ENCODE results near the gene CHD3. TPM values are rescaled to one million over a fixed set of nuclear protein-coding genes. Genes with fewer than 3 reads are reported as not detected.

The CHD3 gene
- total and polyA plus RNA-seq, 10 of the 15 experiments (the other 5 are each of a cell fraction or from before 2014, with no cell fraction given), result 1.4 to 86.8 (median 39.1) TPM

DNA sequence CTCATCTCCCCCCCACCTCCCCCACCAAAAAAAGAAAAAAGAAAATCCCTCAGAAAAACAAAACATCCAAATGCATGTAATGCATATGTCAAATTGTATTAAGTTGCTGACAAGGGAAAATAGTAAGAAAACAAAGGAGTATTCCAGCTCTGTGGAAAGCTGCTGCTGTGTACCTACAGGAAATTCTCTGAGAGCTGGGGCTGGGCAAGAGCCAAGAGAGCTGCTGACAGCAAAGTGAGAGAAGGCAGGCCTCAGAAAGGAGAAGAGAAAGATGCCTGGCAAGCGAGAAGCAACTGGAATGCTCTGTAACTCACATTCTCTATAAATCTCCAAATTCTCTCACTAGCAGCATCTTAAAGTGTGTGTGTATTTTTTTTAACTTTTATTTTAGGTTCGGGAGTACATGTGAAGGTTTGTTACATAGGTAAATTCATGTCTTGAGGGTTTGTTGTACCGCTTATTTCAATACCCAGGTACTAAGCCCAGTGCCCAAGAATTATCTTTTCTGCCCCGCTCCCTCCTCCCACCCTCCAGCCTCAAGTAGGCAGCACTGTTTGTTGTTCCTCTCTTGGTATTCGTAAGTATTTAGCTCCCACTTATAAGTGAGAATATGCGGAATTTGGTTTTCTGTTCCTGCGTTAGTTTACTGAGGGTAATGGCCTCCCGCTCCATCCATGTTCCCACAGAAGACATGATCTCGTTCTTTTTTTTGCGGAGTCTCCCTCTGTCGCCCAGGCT lies 67.8 kb downstream of the CHD3 start:
- Histone ChIP-seq H3K36me3 (ENCODE audit: control insufficient read depth in 2 of 2, insufficient read depth in 2 of 2, low read length in 1 of 2) (no peaks in the 10 kb centered on the region), H3K79me2 (ENCODE audit: control insufficient read depth, insufficient read depth, low read length) (no peaks in the 10 kb centered on the region), H3K27me3 (replicated peaks in 1 of 2; ENCODE audit: control insufficient read depth in 2 of 2, insufficient read depth in 2 of 2, low read length in 1 of 2) (no peaks in the 10 kb centered on the region), H3K9me3 (replicated peaks; ENCODE audit: control insufficient read depth, insufficient read depth, low read length) (no peaks in the 10 kb centered on the region), H3K4me3 (no peak overlapping the region), H4K20me1 (ENCODE audit: control insufficient read depth, insufficient read depth) (no peaks in the 10 kb centered on the region), H2AFZ (ENCODE audit: control insufficient read depth, low read depth, low read length) (no peak overlapping the region), H3K9ac (ENCODE audit: control insufficient read depth, insufficient read depth, low read length) (no peak overlapping the region), H3K4me1 (ENCODE audit: control insufficient read depth, insufficient read depth, low read length) (peaks cover 6% of the 10 kb centered on the region), H3K27ac (ENCODE audit: control insufficient read depth, insufficient read depth) (no peak overlapping the region), H3K4me2 (ENCODE audit: control insufficient read depth, insufficient read depth) (no peak overlapping the region)
- 75% methylated on average over 11 of the region's 11 CpGs for WGBS (ENCODE audit: insufficient coverage, insufficient replicate concordance, low lambda C conversion rate, missing lambda C conversion rate)
- ATAC-seq (no peak), DNase-seq (ENCODE audit: low read depth, low spot score) (no peak), FAIRE-seq (no peak)
- ChIA-PET POLR2A (no interaction called here), CTCF (interaction anchor here (0.6 to 1.1 kb wide), 3 partner anchors 24 to 48 kb away, joined by 3 to 4 read pairs (median 3); partner anchors contain the start of gene CNTROB), SMC1A (ENCODE audit: uncharacterized antibody, unreplicated experiment) (no interaction called here), RAD21 (ENCODE audit: unreplicated experiment) (no interaction called here)
- BruUV-seq (replicated peaks), result no TSS peak
- in situ Hi-C loops (cut with MboI) (no loop called here), intact Hi-C loops (cut with micrococcal nuclease; ENCODE audit: unreplicated experiment) (no loop called here)
- no peak for TF ChIP-seq GABPA (IDR thresholded peaks at IDR 0.05; ENCODE audit: low read depth)
- no peak for TF ChIP-seq ETV6 (conservative IDR thresholded peaks at IDR 0.05 in 1 of 2, IDR thresholded peaks at IDR 0.05 in 1 of 2; ENCODE audit: borderline replicate concordance in 1 of 2, low read depth in 1 of 2)

GRCh38 chr17:7959503-7960253 lies 71.1 kb downstream of the CHD3 start:
- FAIRE-seq, result no peak
- ChIA-PET POLR2A (no interaction called here), CTCF (no interaction called here), SMC1A (ENCODE audit: uncharacterized antibody, unreplicated experiment) (no interaction called here), RAD21 (ENCODE audit: unreplicated experiment) (interaction anchor here (0.6 kb wide), 1 partner anchor 75 kb away, joined by 3 read pairs; no protein-coding TSS in a partner anchor)
- DNase-seq (ENCODE audit: low read depth, low spot score), result no peak
- no peaks in the 10 kb centered on the region for H3K27me3 ChIP-seq (replicated peaks in 1 of 2; ENCODE audit: control insufficient read depth in 2 of 2, insufficient read depth in 2 of 2, low read length in 1 of 2)
- H3K79me2 ChIP-seq (ENCODE audit: control insufficient read depth, insufficient read depth, low read length), result no peaks in the 10 kb centered on the region
- WGBS (ENCODE audit: insufficient coverage, insufficient replicate concordance, low lambda C conversion rate, missing lambda C conversion rate), result 52% methylated on average over 9 of the region's 9 CpGs
- no peak overlapping the region for H3K9ac ChIP-seq (ENCODE audit: control insufficient read depth, insufficient read depth, low read length)
- H3K36me3 ChIP-seq (ENCODE audit: control insufficient read depth in 2 of 2, insufficient read depth in 2 of 2, low read length in 1 of 2), result no peaks in the 10 kb centered on the region
- BruUV-seq (replicated peaks), result no TSS peak
- ATAC-seq, result no peak
- H3K4me2 ChIP-seq (ENCODE audit: control insufficient read depth, insufficient read depth), result no peak overlapping the region
- no peaks in the 10 kb centered on the region for H3K9me3 ChIP-seq (replicated peaks; ENCODE audit: control insufficient read depth, insufficient read depth, low read length)
- H2AFZ ChIP-seq (ENCODE audit: control insufficient read depth, low read depth, low read length), result no peak overlapping the region
- H3K27ac ChIP-seq (ENCODE audit: control insufficient read depth, insufficient read depth), result no peak overlapping the region
- H4K20me1 ChIP-seq (ENCODE audit: control insufficient read depth, insufficient read depth), result no peaks in the 10 kb centered on the region
- in situ Hi-C loops (cut with MboI), result no loop called here
- H3K4me3 ChIP-seq, result no peak overlapping the region
- no peaks in the 10 kb centered on the region for H3K4me1 ChIP-seq (ENCODE audit: control insufficient read depth, insufficient read depth, low read length)
- intact Hi-C loops (cut with micrococcal nuclease; ENCODE audit: unreplicated experiment), result no loop called here
- no peak for TF ChIP-seq ZNF274 (IDR thresholded peaks at IDR 0.05; ENCODE audit: insufficient read depth, insufficient read length)
- TF ChIP-seq BMI1 (IDR thresholded peaks at IDR 0.05; ENCODE audit: borderline replicate concordance), result no peak
- TF ChIP-seq CBX5 (IDR thresholded peaks at IDR 0.05; ENCODE audit: low read depth), result no peak
- TF ChIP-seq HDGF (IDR thresholded peaks at IDR 0.05), result no peak
- TF ChIP-seq NR2C1 (IDR thresholded peaks at IDR 0.05), result no peak
- TF ChIP-seq IKZF1 (conservative IDR thresholded peaks at IDR 0.05), result no peak
- no peak for TF ChIP-seq BHLHE40 (IDR thresholded peaks at IDR 0.05; ENCODE audit: borderline replicate concordance in 1 of 2, low read depth in 2 of 2, low read length in 1 of 2)
- TF ChIP-seq CBFB (IDR thresholded peaks at IDR 0.05; ENCODE audit: low read depth), result no peak
- no peak for TF ChIP-seq RFX5 (IDR thresholded peaks at IDR 0.05; ENCODE audit: low read depth, low read length)
- no peak for TF ChIP-seq POLR2AphosphoS2 (IDR thresholded peaks at IDR 0.05; ENCODE audit: low read depth, low read length)
- TF ChIP-seq HCFC1 (IDR thresholded peaks at IDR 0.05; ENCODE audit: low read length), result no peak
- TF ChIP-seq YBX1 (IDR thresholded peaks at IDR 0.05), result no peak

Measured in GM12878 (cell line).